ENCODE data around the gene TK2.

The TK2 gene

GRCh38 chr16:66475232-66475631 is 74.7 kb downstream of the TK2 start:
- TF ChIP-seq CTCF (IDR thresholded peaks at IDR 0.05; ENCODE audit: insufficient read depth, low read length, poor library complexity, severe bottlenecking) (no peak), EZH2phosphoT487 (conservative IDR thresholded peaks at IDR 0.05; ENCODE audit: low read length) (no peak)
- Histone ChIP-seq H3K4me3 (ENCODE audit: insufficient read depth, low read length, poor library complexity, severe bottlenecking) (no peak overlapping the region), H3K9ac (ENCODE audit: low read length) (no peak overlapping the region), H4K20me1 (ENCODE audit: low read depth, low read length) (no peaks in the 10 kb centered on the region), H3K36me3 (ENCODE audit: low read length) (no peaks in the 10 kb centered on the region), H2AFZ (ENCODE audit: low read depth, low read length, severe bottlenecking) (no peak overlapping the region), H3K27ac (ENCODE audit: low read depth, low read length) (no peak overlapping the region), H3K4me2 (ENCODE audit: low read depth, low read length, poor library complexity, severe bottlenecking) (no peak overlapping the region), H3K9me3 (ENCODE audit: insufficient read depth, low read length) (no peaks in the 10 kb centered on the region), H3K27me3 (ENCODE audit: low read length) (no peaks in the 10 kb centered on the region), H3F3A (ENCODE audit: insufficient read depth) (no peaks in the 10 kb centered on the region), H3K79me2 (ENCODE audit: insufficient read depth, low read length) (no peaks in the 10 kb centered on the region), H3K9me2 (replicated peaks; ENCODE audit: insufficient read depth, low read length) (no peaks in the 10 kb centered on the region)

GRCh38 chr16:66474750-66475199 is 75.1 kb downstream of the TK2 start:
- Histone ChIP-seq H3K4me3 (ENCODE audit: insufficient read depth, low read length, poor library complexity, severe bottlenecking) (no peak overlapping the region), H3F3A (ENCODE audit: insufficient read depth) (no peaks in the 10 kb centered on the region), H3K9me3 (ENCODE audit: insufficient read depth, low read length) (no peaks in the 10 kb centered on the region), H4K20me1 (ENCODE audit: low read depth, low read length) (no peaks in the 10 kb centered on the region), H3K27me3 (ENCODE audit: low read length) (no peaks in the 10 kb centered on the region), H3K36me3 (ENCODE audit: low read length) (no peaks in the 10 kb centered on the region), H3K9ac (ENCODE audit: low read length) (no peak overlapping the region), H3K79me2 (ENCODE audit: insufficient read depth, low read length) (no peaks in the 10 kb centered on the region), H2AFZ (ENCODE audit: low read depth, low read length, severe bottlenecking) (no peak overlapping the region), H3K4me2 (ENCODE audit: low read depth, low read length, poor library complexity, severe bottlenecking) (no peak overlapping the region), H3K27ac (ENCODE audit: low read depth, low read length) (no peak overlapping the region), H3K9me2 (replicated peaks; ENCODE audit: insufficient read depth, low read length) (no peaks in the 10 kb centered on the region)
- no peak for TF ChIP-seq CTCF (IDR thresholded peaks at IDR 0.05; ENCODE audit: insufficient read depth, low read length, poor library complexity, severe bottlenecking)
- no peak for TF ChIP-seq EZH2phosphoT487 (conservative IDR thresholded peaks at IDR 0.05; ENCODE audit: low read length)

- no peak overlapping the region for H3K9ac ChIP-seq (ENCODE audit: low read length)
- H3K4me2 ChIP-seq (ENCODE audit: low read depth, low read length, poor library complexity, severe bottlenecking): no peak overlapping the region
- H3K27ac ChIP-seq (ENCODE audit: low read depth, low read length): no peak overlapping the region
- no peaks in the 10 kb centered on the region for H3K9me2 ChIP-seq (replicated peaks; ENCODE audit: insufficient read depth, low read length)
- no peaks in the 10 kb centered on the region for H4K20me1 ChIP-seq (ENCODE audit: low read depth, low read length)
- H3F3A ChIP-seq (ENCODE audit: insufficient read depth): no peaks in the 10 kb centered on the region
- no peaks in the 10 kb centered on the region for H3K9me3 ChIP-seq (ENCODE audit: insufficient read depth, low read length)
- no peak overlapping the region for H2AFZ ChIP-seq (ENCODE audit: low read depth, low read length, severe bottlenecking)
- H3K27me3 ChIP-seq (ENCODE audit: low read length): no peaks in the 10 kb centered on the region
- H3K36me3 ChIP-seq (ENCODE audit: low read length): no peaks in the 10 kb centered on the region
- no peaks in the 10 kb centered on the region for H3K79me2 ChIP-seq (ENCODE audit: insufficient read depth, low read length)
- H3K4me3 ChIP-seq (ENCODE audit: insufficient read depth, low read length, poor library complexity, severe bottlenecking): no peak overlapping the region
- TF ChIP-seq CTCF (IDR thresholded peaks at IDR 0.05; ENCODE audit: insufficient read depth, low read length, poor library complexity, severe bottlenecking): no peak
- TF ChIP-seq EZH2phosphoT487 (conservative IDR thresholded peaks at IDR 0.05; ENCODE audit: low read length): no peak
These were observed 76.0 kb downstream of the TK2 start for GRCh38 chr16:66473654-66474519.
